GM12875 (cell line): ENCODE data around the gene DHRS4L2.

Experiments used
- H3K4me3 ChIP-seq: one replicate; pipeline ENCODE4 v1.5.1; 2011; ENCODE audit warnings: low read depth, low read length, control low read depth
- CTCF ChIP-seq: IDR thresholded peaks from 2 replicates; pipeline ENCODE4 v1.5.1; 2011; ENCODE audit warnings: low read depth, mild to moderate bottlenecking, control low read depth, inconsistent platforms, low read length, moderate library complexity, borderline replicate concordance; ENCODE audit not compliant: insufficient read depth

Gene DHRS4L2

GRCh38 chr14:24051176-24051788 lies 62.6 kb downstream of the DHRS4L2 start:
- H3K4me3 ChIP-seq, result peak overlapping the region; percentile 60
- TF ChIP-seq CTCF, result no peak

GRCh38 chr14:24051789-24052655 lies 63.3 kb downstream of the DHRS4L2 start, which contains the start of gene CARMIL3:
TSS of gene CARMIL3 (plus strand) at chr14:24052009. CDS start at chr14:24052154, 145 bp downstream.
- TF ChIP-seq CTCF, result no peak
- peak within 1 kb of the TSS; percentile 60 for H3K4me3 ChIP-seq

GRCh38 chr14:24052656-24053547 lies 64.2 kb downstream of the DHRS4L2 start:
- H3K4me3 ChIP-seq, result no peak overlapping the region
- TF ChIP-seq CTCF, result no peak

- no peak for TF ChIP-seq CTCF
- H3K4me3 ChIP-seq, result no peak overlapping the region
Observed at GRCh38 chr14:24053548-24054323, 65.0 kb downstream of the DHRS4L2 start.

- no peak for TF ChIP-seq CTCF
- H3K4me3 ChIP-seq, result no peak overlapping the region
Observed at GRCh38 chr14:24054324-24054641, 65.6 kb downstream of the DHRS4L2 start.

GRCh38 chr14:24054646-24055045 lies 65.9 kb downstream of the DHRS4L2 start:
- TF ChIP-seq CTCF, result no peak
- H3K4me3 ChIP-seq, result no peak overlapping the region
